Kidney epithelial cell (primary cell): Measurements from ENCODE around the gene OMP. TPM values are rescaled to one million over a fixed set of nuclear protein-coding genes. Genes with fewer than 3 reads are reported as not detected.

Source experiments
- DNase-seq: peaks from one replicate; pipeline ENCODE4 v3.0.0-alpha.2; 2010; ENCODE audit warnings: low read depth
- H3K27me3 ChIP-seq: 2 replicates; pipeline ENCODE4 v1.6.0; 2011; ENCODE audit warnings: low read length; ENCODE audit not compliant: control insufficient read depth, insufficient read depth
- H3K36me3 ChIP-seq: 2 replicates; pipeline ENCODE4 v1.5.1; 2011; ENCODE audit warnings: low read length; ENCODE audit not compliant: control insufficient read depth, insufficient read depth
- H3K4me3 ChIP-seq: 2 replicates; pipeline ENCODE4 v1.5.1; 2011; ENCODE audit warnings: low read depth, mild to moderate bottlenecking, control low read depth, low read length
- CTCF ChIP-seq: IDR thresholded peaks from 2 replicates; pipeline ENCODE4 v1.5.1; 2011; ENCODE audit warnings: mild to moderate bottlenecking, moderate library complexity, low read length, control low read depth, inconsistent platforms; ENCODE audit not compliant: insufficient read depth, poor library complexity, severe bottlenecking
- total RNA-seq: library from RNA; depleted of rRNA; stranded (reverse); fragments of >200 nt; gene quantifications from 2 replicates; pipeline ENCODE4 v1.2.3, GENCODE V29; 2015

OMP gene
- total RNA-seq, 1 donor from 2014 or later: not detected

GRCh38 chr11:77141034-77141433 lies 38.4 kb downstream of the OMP start:
- TF ChIP-seq CTCF: no peak
- H3K4me3 ChIP-seq: no peak overlapping the region
- no peaks in the 10 kb centered on the region for H3K36me3 ChIP-seq
- peaks cover 27% of the 10 kb centered on the region for H3K27me3 ChIP-seq
- DNase-seq: peak; percentile 26

- Histone ChIP-seq H3K27me3 (peaks cover 27% of the 10 kb centered on the region), H3K4me3 (no peak overlapping the region), H3K36me3 (no peaks in the 10 kb centered on the region)
- TF ChIP-seq CTCF: no peak
- DNase-seq: no peak
Measured at GRCh38 chr11:77141475-77141874, 38.8 kb downstream of the OMP start.

- H3K36me3 ChIP-seq: no peaks in the 10 kb centered on the region
- H3K27me3 ChIP-seq: peaks cover 25% of the 10 kb centered on the region
- TF ChIP-seq CTCF: no peak
- no peak for DNase-seq
- H3K4me3 ChIP-seq: no peak overlapping the region
Measured at GRCh38 chr11:77142091-77142975, 39.7 kb downstream of the OMP start.

- TF ChIP-seq CTCF: no peak
- DNase-seq: no peak
- peaks cover 22% of the 10 kb centered on the region for H3K27me3 ChIP-seq
- no peaks in the 10 kb centered on the region for H3K36me3 ChIP-seq
- no peak overlapping the region for H3K4me3 ChIP-seq
Measured at GRCh38 chr11:77143405-77144020, 40.9 kb downstream of the OMP start.

GRCh38 chr11:77144196-77144856 lies 41.7 kb downstream of the OMP start:
- H3K36me3 ChIP-seq: no peaks in the 10 kb centered on the region
- DNase-seq: no peak
- no peak overlapping the region for H3K4me3 ChIP-seq
- H3K27me3 ChIP-seq: peaks cover 22% of the 10 kb centered on the region
- no peak for TF ChIP-seq CTCF
